ENCODE data around the gene SBK2. TPM values are rescaled to one million over a fixed set of nuclear protein-coding genes. Genes with fewer than 3 reads are reported as not detected.

The SBK2 gene
- total RNA-seq, 1 experiment from 2014 or later = 5.2 TPM

GRCh38 chr19:55549500-55550320 is 12.8 kb upstream of the SBK2 start (continued):
- no peak for TF ChIP-seq ZSCAN18 (CRISPR knock-in tag; IDR thresholded peaks at IDR 0.05)

- H3K9me3 Mint-ChIP-seq = peaks cover 9% of the 10 kb centered on the region
- ChIA-PET CTCF (interaction anchor here (0.6 to 1.2 kb wide), 4 partner anchors 43 to 389 kb away, joined by 3 to 4 read pairs (median 4); partner anchors contain the start of genes NAT14, TNNI3 and ZNF865), POLR2A (interaction anchor here (0.6 to 1.0 kb wide), 2 partner anchors 52 to 88 kb away, joined by 3 read pairs; no protein-coding TSS in a partner anchor)
- TF ChIP-seq FOXJ3 (CRISPR knock-in tag; IDR thresholded peaks at IDR 0.05; ENCODE audit: borderline replicate concordance) = no peak
- no peak for TF ChIP-seq ZBTB21 (CRISPR knock-in tag; IDR thresholded peaks at IDR 0.05; ENCODE audit: borderline replicate concordance)
- TF ChIP-seq ZBTB43 (CRISPR knock-in tag; IDR thresholded peaks at IDR 0.05) = no peak
- TF ChIP-seq, protein P1, sequence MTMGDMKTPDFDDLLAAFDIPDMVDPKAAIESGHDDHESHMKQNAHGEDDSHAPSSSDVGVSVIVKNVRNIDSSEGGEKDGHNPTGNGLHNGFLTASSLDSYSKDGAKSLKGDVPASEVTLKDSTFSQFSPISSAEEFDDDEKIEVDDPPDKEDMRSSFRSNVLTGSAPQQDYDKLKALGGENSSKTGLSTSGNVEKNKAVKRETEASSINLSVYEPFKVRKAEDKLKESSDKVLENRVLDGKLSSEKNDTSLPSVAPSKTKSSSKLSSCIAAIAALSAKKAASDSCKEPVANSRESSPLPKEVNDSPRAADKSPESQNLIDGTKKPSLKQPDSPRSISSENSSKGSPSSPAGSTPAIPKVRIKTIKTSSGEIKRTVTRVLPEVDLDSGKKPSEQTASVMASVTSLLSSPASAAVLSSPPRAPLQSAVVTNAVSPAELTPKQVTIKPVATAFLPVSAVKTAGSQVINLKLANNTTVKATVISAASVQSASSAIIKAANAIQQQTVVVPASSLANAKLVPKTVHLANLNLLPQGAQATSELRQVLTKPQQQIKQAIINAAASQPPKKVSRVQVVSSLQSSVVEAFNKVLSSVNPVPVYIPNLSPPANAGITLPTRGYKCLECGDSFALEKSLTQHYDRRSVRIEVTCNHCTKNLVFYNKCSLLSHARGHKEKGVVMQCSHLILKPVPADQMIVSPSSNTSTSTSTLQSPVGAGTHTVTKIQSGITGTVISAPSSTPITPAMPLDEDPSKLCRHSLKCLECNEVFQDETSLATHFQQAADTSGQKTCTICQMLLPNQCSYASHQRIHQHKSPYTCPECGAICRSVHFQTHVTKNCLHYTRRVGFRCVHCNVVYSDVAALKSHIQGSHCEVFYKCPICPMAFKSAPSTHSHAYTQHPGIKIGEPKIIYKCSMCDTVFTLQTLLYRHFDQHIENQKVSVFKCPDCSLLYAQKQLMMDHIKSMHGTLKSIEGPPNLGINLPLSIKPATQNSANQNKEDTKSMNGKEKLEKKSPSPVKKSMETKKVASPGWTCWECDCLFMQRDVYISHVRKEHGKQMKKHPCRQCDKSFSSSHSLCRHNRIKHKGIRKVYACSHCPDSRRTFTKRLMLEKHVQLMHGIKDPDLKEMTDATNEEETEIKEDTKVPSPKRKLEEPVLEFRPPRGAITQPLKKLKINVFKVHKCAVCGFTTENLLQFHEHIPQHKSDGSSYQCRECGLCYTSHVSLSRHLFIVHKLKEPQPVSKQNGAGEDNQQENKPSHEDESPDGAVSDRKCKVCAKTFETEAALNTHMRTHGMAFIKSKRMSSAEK (CRISPR knock-in tag; IDR thresholded peaks at IDR 0.05; ENCODE audit: borderline replicate concordance) = no peak
- no peak for TF ChIP-seq IRF1 (CRISPR knock-in tag; IDR thresholded peaks at IDR 0.05)
- TF ChIP-seq TEAD4 (CRISPR knock-in tag; IDR thresholded peaks at IDR 0.05) = no peak
- TF ChIP-seq MYBL2 (CRISPR knock-in tag; IDR thresholded peaks at IDR 0.05) = no peak
- TF ChIP-seq KAT7 (CRISPR knock-in tag; IDR thresholded peaks at IDR 0.05; ENCODE audit: borderline replicate concordance) = no peak
- TF ChIP-seq ZNF671 (CRISPR knock-in tag; IDR thresholded peaks at IDR 0.05) = no peak
- no peak for TF ChIP-seq NR3C1 (CRISPR knock-in tag; conservative IDR thresholded peaks at IDR 0.05; ENCODE audit: low read depth)
- no peak for TF ChIP-seq PRRX2 (CRISPR knock-in tag; IDR thresholded peaks at IDR 0.05)
- TF ChIP-seq MXD4 (CRISPR knock-in tag; IDR thresholded peaks at IDR 0.05; ENCODE audit: borderline replicate concordance) = no peak
- no peak for TF ChIP-seq TP53 (CRISPR knock-in tag; IDR thresholded peaks at IDR 0.05)
- no peak for TF ChIP-seq ELF4 (CRISPR knock-in tag; IDR thresholded peaks at IDR 0.05; ENCODE audit: low read depth)
- peaks cover 30% of the 10 kb centered on the region for H3K4me1 Mint-ChIP-seq
- no peak overlapping the region for H3K4me3 Mint-ChIP-seq
- no peak for ATAC-seq
- H3K36me3 Mint-ChIP-seq = no peaks in the 10 kb centered on the region
- no peak for DNase-seq (ENCODE audit: low spot score)
- H3K27ac Mint-ChIP-seq = peak overlapping the region; percentile 68
- H3K27me3 Mint-ChIP-seq (ENCODE audit: low read depth) = peaks cover 2% of the 10 kb centered on the region; the same call in 1 of the 2 replicates
Measured at GRCh38 chr19:55546822-55547614, 10.1 kb upstream of the SBK2 start.
